AG09309 (cell line): ENCODE results near the gene DAGLA.

Source experiments
- DNase-seq: peaks from one replicate; pipeline ENCODE4 v3.0.0-alpha.2; 2010; ENCODE audit warnings: low read depth
- H3K4me3 ChIP-seq: 2 replicates; pipeline ENCODE4 v1.5.1; 2011; ENCODE audit warnings: mild to moderate bottlenecking, low read depth, low read length, moderate library complexity; ENCODE audit not compliant: control insufficient read depth
- CTCF ChIP-seq: IDR thresholded peaks from 2 replicates; pipeline ENCODE4 v1.5.1; 2011; ENCODE audit warnings: mild to moderate bottlenecking, low read depth, low read length, inconsistent platforms; ENCODE audit not compliant: insufficient read depth, control insufficient read depth; ENCODE audit errors: missing control alignments

Gene DAGLA

GRCh38 chr11:61795876-61796526 is 115.8 kb downstream of the DAGLA start:
- H3K4me3 ChIP-seq = no peak overlapping the region
- DNase-seq = no peak
- TF ChIP-seq CTCF = no peak
